ENCODE data around the gene MS4A6E. TPM values are rescaled to one million over a fixed set of nuclear protein-coding genes. Genes with fewer than 3 reads are reported as not detected.

Gene MS4A6E
- total and polyA plus RNA-seq, 2 of the 8 experiments (the other 6 are each of a cell fraction or from before 2014, with no cell fraction given) = not detected

- TF ChIP-seq CHD7 (IDR thresholded peaks at IDR 0.05; ENCODE audit: insufficient replicate concordance, low read length) (no peak), CTCF (IDR thresholded peaks at IDR 0.05; ENCODE audit: control extremely low read depth in 1 of 3, insufficient read depth in 1 of 3, low read depth in 1 of 3, low read length in 3 of 3) (no peak), EGR1 (IDR thresholded peaks at IDR 0.05; ENCODE audit: borderline replicate concordance, low read depth, low read length) (no peak), ATF3 (IDR thresholded peaks at IDR 0.05; ENCODE audit: insufficient read depth, low read depth, low read length) (no peak), JUND (IDR thresholded peaks at IDR 0.05; ENCODE audit: low read length) (no peak), SAP30 (IDR thresholded peaks at IDR 0.05; ENCODE audit: insufficient read depth, insufficient replicate concordance, low read length) (no peak), TAF7 (optimal IDR thresholded peaks at IDR 0.05; ENCODE audit: borderline replicate concordance, low read depth, low read length) (no peak)
These were observed 38.5 kb upstream of the MS4A6E start (continued) for GRCh38 chr11:60288531-60288930.

Measured in H1 (cell line).